Chondrocyte (in vitro differentiated cells): ENCODE results near the gene KRT9. TPM values are rescaled to one million over a fixed set of nuclear protein-coding genes. Genes with fewer than 3 reads are reported as not detected.

ENCODE experiments used
- microRNA-seq: library from miRNA; unstranded; fragments of <30 nt; microRNA quantifications from one replicate; pipeline ENCODE4 v1.2.0, GENCODE V29; 2020; ENCODE audit warnings: borderline number of aligned reads
- total RNA-seq: library from RNA; stranded (reverse); gene quantifications from 3 replicates; pipeline ENCODE4 v1.2.1, GENCODE V29; 2021

KRT9 gene
- total RNA-seq, 1 donor from 2014 or later = not detected

Small RNAs within 50 kb of the gene (microRNA-seq; reads per million reads assigned to microRNA genes)
- not detected for gene MIR6510

Other genes starting within 250 kb of the KRT9 start
- gene KRT33A, start 221.2 kb downstream of the KRT9 start, total RNA-seq = not detected in 3 replicates
- gene KRT33B, start 202.2 kb downstream of the KRT9 start, total RNA-seq = not detected in 3 replicates
- gene KRT34, start 189.8 kb downstream of the KRT9 start, total RNA-seq = not detected in 3 replicates
- not detected in 3 replicates for gene KRT31, start 174.5 kb downstream of the KRT9 start, total RNA-seq
- gene KRT37, start 147.5 kb downstream of the KRT9 start, total RNA-seq = not detected in 3 replicates
- gene KRT38, start 131.1 kb downstream of the KRT9 start, total RNA-seq = not detected in 3 replicates
- gene KRT32, start 104.7 kb downstream of the KRT9 start, total RNA-seq = not detected in 3 replicates
- not detected in 3 replicates for gene KRT35, start 90.9 kb downstream of the KRT9 start, total RNA-seq
- not detected in 3 replicates for gene KRT36, start 82.1 kb downstream of the KRT9 start, total RNA-seq
- not detected in 3 replicates for gene KRT13, start 66.4 kb downstream of the KRT9 start, total RNA-seq
- not detected in 3 replicates for gene KRT15, start 53.2 kb downstream of the KRT9 start, total RNA-seq
- 1.3 to 1.7 TPM in 2 of 3 replicates, not detected in the other for gene KRT19, start 43.8 kb downstream of the KRT9 start, total RNA-seq
- 0.23 to 0.94 TPM (median 0.32 TPM) in 3 replicates for gene KRT14, start 14.8 kb upstream of the KRT9 start, total RNA-seq
- 3.9 to 5.9 TPM (median 5.5 TPM) in 3 replicates for gene KRT16, start 40.7 kb upstream of the KRT9 start, total RNA-seq
- 183 to 261 TPM (median 258 TPM) in 3 replicates for gene KRT17, start 52.5 kb upstream of the KRT9 start, total RNA-seq
- 572 to 1,015 TPM (median 990 TPM) in 3 replicates for gene EIF1, start 116.8 kb upstream of the KRT9 start, total RNA-seq
- gene GAST, start 140.3 kb upstream of the KRT9 start, total RNA-seq = not detected in 3 replicates
- gene HAP1, start 162.6 kb upstream of the KRT9 start, total RNA-seq = not detected in 3 replicates
- gene JUP, start 214.7 kb upstream of the KRT9 start, total RNA-seq = 8.1 to 22.0 TPM (median 18.8 TPM) in 3 replicates
- 83.8 to 109 TPM (median 84.8 TPM) in 3 replicates for gene P3H4, start 239.9 kb upstream of the KRT9 start, total RNA-seq
- 557 to 584 TPM (median 567 TPM) in 3 replicates for gene FKBP10, start 240.9 kb upstream of the KRT9 start, total RNA-seq